Measurements from ENCODE around the gene RANBP3L. TPM values are rescaled to one million over a fixed set of nuclear protein-coding genes. Genes with fewer than 3 reads are reported as not detected.

RANBP3L gene
- total and polyA plus RNA-seq, 4 donors, result 0.33 to 9.2 (median 2.1) TPM

GRCh38 chr5:36269478-36269877, 32.2 kb downstream of the RANBP3L start:
- DNase-seq (ENCODE audit: low spot score), result no peak
- Histone ChIP-seq H3K27me3 (ENCODE audit: control insufficient read depth in 4 of 4, insufficient read depth in 4 of 4, low read length in 3 of 4) (no peaks in the 10 kb centered on the region), H3K9me3 (ENCODE audit: control insufficient read depth in 4 of 4, low read length in 3 of 4) (no peaks in the 10 kb centered on the region), H3K4me1 (ENCODE audit: control insufficient read depth in 4 of 4, insufficient read depth in 4 of 4, low read length in 3 of 4) (peaks cover 4 to 40% (median 35%) of the 10 kb centered on the region in 4 donors), H3K27ac (ENCODE audit: low read depth in 1 of 2, low read length in 2 of 2) (no peak overlapping the region), H3K9ac (ENCODE audit: low read depth in 1 of 2, low read length in 2 of 2) (no peak overlapping the region), H3K4me3 (ENCODE audit: low read depth in 1 of 3, low read length in 3 of 3) (no peak overlapping the region), H3K36me3 (ENCODE audit: control insufficient read depth in 4 of 4, insufficient read depth in 3 of 4, low read depth in 1 of 4, low read length in 3 of 4) (no peaks in the 10 kb centered on the region)
- TF ChIP-seq YY1 (IDR thresholded peaks at IDR 0.05) (no peak), RXRA (IDR thresholded peaks at IDR 0.05) (no peak)

GRCh38 chr5:36267905-36268304, 33.8 kb downstream of the RANBP3L start:
- H3K27ac ChIP-seq (ENCODE audit: low read depth in 1 of 2, low read length in 2 of 2), result no peak overlapping the region
- no peaks in the 10 kb centered on the region for H3K27me3 ChIP-seq (ENCODE audit: control insufficient read depth in 4 of 4, insufficient read depth in 4 of 4, low read length in 3 of 4)
- H3K4me1 ChIP-seq (ENCODE audit: control insufficient read depth in 4 of 4, insufficient read depth in 4 of 4, low read length in 3 of 4), result peaks cover 4 to 27% (median 26%) of the 10 kb centered on the region in 4 donors
- DNase-seq (ENCODE audit: low spot score), result no peak
- H3K4me3 ChIP-seq (ENCODE audit: low read depth in 1 of 3, low read length in 3 of 3), result no peak overlapping the region
- no peaks in the 10 kb centered on the region for H3K36me3 ChIP-seq (ENCODE audit: control insufficient read depth in 4 of 4, insufficient read depth in 3 of 4, low read depth in 1 of 4, low read length in 3 of 4)
- 97% methylated on average over 3 of the region's 3 CpGs for WGBS
- H3K9me3 ChIP-seq (ENCODE audit: control insufficient read depth in 4 of 4, low read length in 3 of 4), result no peaks in the 10 kb centered on the region
- no peak for TF ChIP-seq REST (IDR thresholded peaks at IDR 0.05)
- TF ChIP-seq FOXA1 (IDR thresholded peaks at IDR 0.05), result no peak
- no peak for TF ChIP-seq RAD21 (IDR thresholded peaks at IDR 0.05)
- no peak for TF ChIP-seq JUND (IDR thresholded peaks at IDR 0.05)
- TF ChIP-seq HNF4G (IDR thresholded peaks at IDR 0.05), result no peak
- TF ChIP-seq ATF3 (IDR thresholded peaks at IDR 0.05), result no peak
- TF ChIP-seq MAX (IDR thresholded peaks at IDR 0.05), result no peak
- TF ChIP-seq GABPA (IDR thresholded peaks at IDR 0.05 in 1 of 2, conservative IDR thresholded peaks at IDR 0.05 in 1 of 2), result no peak
- TF ChIP-seq CTCF (IDR thresholded peaks at IDR 0.05; ENCODE audit: low read depth, low read length, missing input control), result no peak
- TF ChIP-seq RXRA (IDR thresholded peaks at IDR 0.05), result no peak
- TF ChIP-seq HNF4A (conservative IDR thresholded peaks at IDR 0.05), result no peak
- no peak for TF ChIP-seq NR2F2 (IDR thresholded peaks at IDR 0.05)
- TF ChIP-seq FOXA2 (IDR thresholded peaks at IDR 0.05), result no peak
- TF ChIP-seq EGR1 (IDR thresholded peaks at IDR 0.05; ENCODE audit: low read depth in 2 of 2), result no peak
- no peak for TF ChIP-seq TAF1 (conservative IDR thresholded peaks at IDR 0.05)
- TF ChIP-seq ZBTB33 (IDR thresholded peaks at IDR 0.05), result no peak
- no peak overlapping the region for H3K9ac ChIP-seq (ENCODE audit: low read depth in 1 of 2, low read length in 2 of 2)

Measured in liver (tissue), 9 donors.